Stimulated activated CD8-positive, alpha-beta memory T cell treated with anti-CD3 and anti-CD28 coated beads, Interleukin-12 subunit alpha, Interleukin-12 subunit beta, amount 100 ng/mL, for 1 hour (primary cell): ENCODE results near the gene CDKN2B-AS1.
"Not testable (repeated sequence)": the region's sequence is repeated elsewhere in the genome, so short reads cannot be mapped to it uniquely, and the experiment has no call there.

Experiments used
- DNase-seq: peaks from one replicate; pipeline ENCODE4 v3.0.0-alpha.2; 2020; ENCODE audit warnings: low read depth

The CDKN2B-AS1 gene

DNA sequence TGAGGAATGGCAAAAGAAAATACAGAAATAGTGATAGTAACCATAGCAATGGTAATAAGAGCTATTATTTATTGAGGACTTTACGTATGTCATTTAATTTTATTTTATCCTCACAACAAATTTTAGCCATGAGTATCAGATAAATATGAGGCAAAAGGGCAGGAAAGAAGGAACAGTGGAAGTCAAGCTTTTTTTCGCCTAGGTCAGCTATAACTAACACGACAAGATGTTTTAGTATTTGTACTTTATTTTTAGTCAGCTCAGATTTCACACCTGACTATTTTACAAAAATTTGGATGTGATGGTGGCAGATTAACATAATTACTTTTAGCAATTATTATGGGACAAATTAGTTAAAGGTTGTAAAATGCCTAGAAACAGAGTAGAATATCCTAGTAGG is 49.3 kb downstream of the CDKN2B-AS1 start:
- no peak for DNase-seq

DNA sequence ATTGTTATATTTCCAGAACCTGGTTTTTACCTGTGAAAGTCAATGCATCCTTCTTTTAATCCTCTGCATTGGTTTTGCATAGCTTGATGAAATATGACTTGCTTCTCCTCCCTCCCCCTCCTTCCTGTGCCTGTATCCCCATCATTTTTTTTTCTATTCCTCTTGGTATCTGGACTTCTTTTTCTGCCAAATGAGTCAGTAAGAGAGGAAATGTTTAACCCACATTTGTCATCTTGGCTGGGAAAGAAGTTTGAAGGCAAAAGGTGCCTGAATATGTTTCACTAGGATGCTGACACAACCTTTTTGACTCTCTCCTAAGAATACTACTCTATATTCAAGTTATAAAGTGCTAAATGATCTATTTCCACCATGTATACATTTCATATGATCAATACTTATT is 50.0 kb downstream of the CDKN2B-AS1 start:
- no peak for DNase-seq

DNA sequence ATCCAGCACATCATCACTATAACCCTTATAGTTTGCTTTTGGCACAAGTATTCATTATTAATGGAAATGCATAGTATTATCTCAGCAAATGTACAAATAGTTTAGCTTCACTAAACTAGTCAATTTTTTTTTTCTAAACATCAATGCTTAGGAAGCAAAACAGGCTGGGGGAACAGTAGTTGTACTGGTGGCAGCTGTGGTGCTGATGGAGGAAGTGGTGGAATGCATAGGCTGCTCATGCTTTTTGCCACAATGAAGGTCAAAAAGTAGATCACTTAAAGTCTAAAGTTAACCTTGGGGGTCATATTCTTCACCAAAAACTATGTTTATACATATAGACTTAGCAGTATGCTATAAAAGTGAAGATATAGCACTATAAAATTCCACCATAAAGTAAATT is 50.8 kb downstream of the CDKN2B-AS1 start:
- no peak for DNase-seq

DNA sequence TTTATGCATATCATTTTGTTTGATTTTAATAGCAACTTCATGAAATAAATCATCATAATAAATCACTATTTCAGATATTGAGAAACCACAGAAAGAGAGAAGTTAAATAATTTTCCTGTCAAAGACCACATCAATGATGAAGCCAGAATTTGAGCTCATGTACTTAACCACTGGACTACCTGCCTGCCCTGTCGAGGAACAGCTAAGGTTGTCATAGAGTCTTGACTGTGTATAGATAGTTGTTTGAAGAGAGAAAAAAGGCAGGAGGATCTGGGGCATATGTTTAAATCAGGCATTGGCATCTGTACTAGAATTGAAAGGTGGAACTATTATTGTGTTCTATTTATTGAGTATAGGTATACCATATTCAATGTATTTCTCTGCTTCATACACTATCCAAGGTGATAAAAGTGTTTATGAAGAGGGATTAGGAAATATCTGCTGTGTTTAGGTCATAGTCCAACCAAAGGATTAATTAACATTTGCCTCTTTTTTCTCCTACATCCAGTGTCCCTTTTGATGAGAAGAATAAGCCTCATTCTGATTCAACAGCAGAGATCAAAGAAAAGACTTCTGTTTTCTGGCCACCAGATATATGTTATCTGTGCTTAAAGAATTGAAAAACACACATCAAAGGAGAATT is 51.8 kb downstream of the CDKN2B-AS1 start:
- DNase-seq = no peak

DNA sequence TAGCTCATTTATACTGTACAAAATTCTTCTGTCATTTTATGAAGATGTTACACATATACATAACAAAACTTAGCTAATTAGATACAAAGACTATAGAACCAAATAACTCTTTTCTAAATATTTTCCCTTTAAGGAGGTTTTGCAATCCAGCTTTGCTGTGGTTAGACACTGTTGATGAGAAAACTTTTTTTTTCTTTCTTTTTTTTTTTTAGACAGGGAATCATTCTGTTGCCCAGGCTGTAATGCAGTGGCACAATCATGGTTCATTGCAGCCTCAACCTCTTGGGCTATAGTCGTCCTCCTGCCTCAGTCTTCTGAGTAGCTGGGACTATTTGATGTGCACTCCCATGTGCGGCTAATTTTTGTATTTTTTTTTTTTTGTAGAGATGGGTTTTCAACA is 53.0 kb downstream of the CDKN2B-AS1 start:
- DNase-seq = no peak

DNA sequence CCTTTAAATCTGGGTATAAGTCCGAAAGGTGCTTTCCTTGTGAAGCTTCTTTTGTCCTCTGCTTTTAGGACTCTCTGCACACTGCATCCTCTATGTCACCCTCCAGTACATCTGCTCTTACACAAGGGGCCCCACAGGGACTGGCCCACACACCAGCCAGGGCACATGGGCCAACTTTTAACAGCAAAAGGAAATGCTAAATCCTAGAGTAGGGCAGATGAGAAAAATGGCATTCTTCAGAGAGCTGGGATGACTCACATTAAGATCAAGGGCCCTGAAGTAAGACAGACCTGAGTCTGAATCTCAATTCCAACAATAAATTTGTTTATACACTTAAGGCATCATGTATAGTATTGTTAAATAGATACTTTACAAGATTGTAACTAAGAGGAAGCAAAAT is 54.8 kb downstream of the CDKN2B-AS1 start:
- no peak for DNase-seq

DNA sequence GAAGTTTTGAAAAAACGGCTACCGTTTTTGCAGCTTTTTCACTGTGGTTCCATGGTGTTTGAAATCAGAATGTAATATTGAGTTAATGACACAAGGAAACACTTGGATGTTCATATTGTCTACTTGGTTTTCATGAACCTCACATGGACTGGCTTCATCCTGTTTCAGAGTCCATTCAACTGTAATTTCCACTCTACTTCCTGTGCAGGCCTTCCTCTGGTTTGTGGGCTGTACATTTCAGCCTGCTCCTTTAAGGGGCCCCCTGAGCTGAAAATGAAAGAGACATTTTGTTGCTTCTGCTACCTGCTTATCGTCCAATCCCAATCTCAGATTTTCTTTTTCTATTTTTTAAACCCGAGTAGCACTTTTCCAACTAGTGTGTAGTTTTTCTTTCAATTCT is 56.3 kb downstream of the CDKN2B-AS1 start:
- DNase-seq = no peak

DNA sequence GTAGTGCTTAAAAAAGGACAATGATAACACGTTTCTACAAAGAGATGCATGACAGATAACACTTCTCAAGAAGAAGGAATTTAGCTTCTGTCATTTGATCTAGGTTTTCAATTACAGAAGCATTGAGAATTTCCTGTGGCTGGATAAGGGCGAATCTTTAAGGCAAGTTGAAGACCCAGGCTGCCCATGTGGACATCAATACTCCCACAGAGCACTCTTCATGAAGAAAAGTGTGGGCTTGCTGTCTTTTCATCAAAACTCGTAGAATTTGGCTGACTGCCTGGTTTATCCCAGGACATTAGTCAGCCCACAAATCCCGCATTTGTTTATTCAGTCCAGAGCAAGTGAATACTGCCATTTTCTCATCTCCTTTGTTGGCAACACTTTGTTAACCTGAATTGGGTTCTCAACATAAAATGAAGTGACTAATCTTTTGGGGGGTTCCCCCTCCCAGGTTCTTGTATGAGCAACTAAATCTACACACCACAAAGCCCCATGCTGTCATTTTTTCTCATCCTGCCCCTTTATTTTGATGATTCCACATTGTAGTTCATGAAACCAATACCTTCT is 57.9 kb downstream of the CDKN2B-AS1 start:
- no peak for DNase-seq

DNA sequence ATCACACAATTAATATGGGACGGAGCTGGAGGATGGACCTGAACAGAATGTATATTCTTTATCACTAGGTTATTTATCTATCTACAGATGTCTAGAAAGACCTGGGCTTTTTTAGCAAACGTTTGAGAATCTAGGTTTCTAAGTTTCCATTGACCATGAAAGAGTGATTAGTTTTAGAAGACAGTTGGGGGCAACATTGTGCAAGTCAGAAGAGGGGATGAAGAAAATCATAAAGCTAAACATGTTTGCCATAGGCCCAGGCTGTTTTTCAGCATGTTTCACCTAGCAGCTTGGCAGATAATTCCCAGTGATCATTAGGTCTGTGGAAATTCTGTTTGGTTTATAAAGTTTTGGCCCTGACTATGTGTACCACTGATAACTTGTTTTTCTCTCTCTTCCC is 58.6 kb downstream of the CDKN2B-AS1 start:
- DNase-seq = no peak

DNA sequence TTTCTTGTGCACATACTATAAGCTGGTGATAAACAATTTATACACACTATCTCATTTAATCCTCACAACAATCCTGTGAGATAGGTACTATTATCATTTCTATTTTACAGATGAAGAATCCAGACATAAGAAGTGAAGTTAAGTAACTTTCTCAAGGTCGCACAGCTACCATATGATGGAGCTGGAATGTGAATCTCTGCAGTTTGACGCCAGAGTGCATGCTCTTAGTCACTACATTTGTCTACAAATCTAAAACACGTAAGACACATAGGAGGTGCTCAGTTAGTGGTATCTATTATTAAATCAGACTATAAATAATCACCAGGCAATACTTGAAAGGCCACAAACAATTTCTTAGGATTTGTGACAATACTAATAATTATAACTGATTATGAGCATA is 59.5 kb downstream of the CDKN2B-AS1 start:
- DNase-seq = no peak

DNA sequence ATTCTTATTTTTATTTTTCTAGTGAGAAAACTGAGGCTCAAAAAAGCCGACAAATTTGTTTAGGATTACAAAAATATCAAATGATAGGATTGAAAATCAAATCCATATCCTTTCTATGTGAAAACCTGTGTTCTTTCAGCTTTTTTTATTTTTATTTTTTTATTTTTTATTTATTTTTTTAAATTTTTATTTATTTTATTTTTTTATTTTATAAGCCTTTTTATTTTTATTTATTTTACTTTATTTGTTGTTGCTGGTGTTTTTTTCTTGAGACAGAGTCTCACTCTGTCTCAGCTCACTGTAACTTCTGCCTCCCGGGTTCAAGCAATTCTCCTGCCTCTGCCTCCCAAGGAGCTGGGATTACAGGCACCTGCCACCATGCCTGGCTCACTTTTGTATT is 59.9 kb downstream of the CDKN2B-AS1 start:
- DNase-seq = no peak

DNA sequence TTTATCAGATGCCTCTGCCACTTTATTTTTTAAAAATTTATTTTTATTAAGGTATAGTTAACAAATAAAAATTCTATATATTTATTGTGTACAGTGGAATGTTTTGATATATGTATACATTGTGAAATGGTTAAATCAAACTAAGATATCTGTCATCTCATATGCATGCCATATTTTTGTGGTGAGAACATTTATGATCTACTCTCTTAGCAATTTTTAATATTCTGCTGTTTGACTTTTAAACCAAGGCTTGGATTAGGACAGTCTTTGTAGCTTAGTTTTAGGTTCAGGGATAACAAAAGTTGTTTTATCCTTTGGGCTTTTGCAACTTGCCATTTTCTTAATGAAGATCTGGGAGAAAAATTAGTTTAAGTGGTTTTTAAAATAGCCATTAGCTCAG is 60.5 kb downstream of the CDKN2B-AS1 start:
- no peak for DNase-seq

DNA sequence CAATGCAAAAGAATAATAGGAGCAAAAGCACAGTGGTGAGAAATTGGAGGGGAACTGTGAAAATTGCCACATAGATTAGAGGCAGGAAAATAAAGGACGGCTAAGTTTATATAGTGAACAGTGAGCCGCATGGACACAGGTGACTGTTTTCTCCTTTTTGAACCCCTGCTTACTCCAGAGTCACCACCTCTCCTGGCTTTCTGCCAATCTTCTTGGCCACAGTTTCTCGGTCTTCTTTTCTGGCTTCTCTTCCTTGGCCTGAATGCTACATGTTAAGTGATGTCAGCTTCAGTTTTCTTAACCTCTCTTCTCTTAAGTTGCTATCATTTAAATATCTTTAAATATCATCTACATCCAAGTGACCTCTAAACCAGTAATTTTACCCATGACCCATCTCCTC is 61.8 kb downstream of the CDKN2B-AS1 start:
- no peak for DNase-seq

DNA sequence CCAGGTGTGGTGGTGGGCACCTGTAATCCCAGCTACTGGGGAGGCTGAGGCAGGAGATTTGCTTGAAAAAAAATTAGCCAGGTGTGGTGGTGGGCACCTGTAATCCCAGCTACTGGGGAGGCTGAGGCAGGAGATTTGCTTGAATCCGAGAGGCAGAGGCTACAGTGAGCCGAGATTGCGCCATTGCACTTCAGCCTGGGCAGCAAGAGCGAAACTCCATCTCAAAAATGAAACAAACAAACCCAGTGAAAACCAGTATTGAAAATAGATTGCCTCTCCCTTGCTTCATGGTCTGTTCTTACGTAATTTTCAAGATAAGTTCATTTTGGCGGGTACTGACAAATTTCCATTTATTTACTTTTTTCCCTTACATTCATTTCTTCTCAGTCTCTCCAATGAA is 63.4 kb downstream of the CDKN2B-AS1 start:
- not testable (repeated sequence) for DNase-seq

DNA sequence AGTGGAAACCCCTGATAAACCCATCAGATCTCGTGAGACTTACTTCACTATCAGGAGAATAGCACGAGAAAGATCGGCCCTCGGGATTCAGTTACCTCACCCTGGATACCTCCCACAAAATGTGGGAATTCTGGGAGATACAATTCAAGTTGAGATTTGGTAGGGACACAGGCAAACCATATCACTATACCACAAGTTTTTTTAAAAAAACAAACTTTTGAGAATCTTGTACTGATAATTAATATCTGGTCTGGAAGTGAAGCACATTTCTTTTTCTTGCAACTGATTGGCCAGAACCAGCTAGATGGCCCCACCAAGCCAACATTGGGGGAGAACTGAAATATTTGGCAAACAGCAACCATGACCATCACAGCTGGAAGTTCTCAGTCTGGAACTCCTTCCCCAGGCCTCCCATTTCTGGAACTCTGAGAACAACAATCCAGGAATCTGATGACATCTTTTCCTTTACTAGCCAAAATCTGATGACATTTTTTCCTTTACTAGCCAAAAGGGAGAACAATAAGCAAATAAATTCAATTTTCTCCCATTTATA is 66.3 kb downstream of the CDKN2B-AS1 start:
- DNase-seq = no peak

DNA sequence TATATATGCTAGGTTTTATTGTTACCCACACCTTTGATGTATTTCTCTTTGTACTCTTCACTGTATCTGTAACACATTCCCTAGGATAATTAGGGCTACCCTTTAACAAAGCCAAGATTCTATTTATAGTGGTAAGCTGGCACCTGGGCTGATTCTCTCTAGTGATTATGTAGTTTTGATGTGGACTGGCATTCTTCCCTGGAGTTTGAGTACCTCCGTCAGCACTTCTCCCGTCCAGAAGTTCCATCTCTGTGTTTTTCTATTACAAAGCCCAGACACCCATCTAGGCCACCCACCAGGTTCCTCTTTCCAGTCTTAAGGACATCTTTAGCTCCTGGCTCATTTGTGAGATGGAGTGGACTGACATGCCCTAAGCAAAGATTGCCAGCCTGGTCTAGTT is 70.4 kb downstream of the CDKN2B-AS1 start:
- DNase-seq = no peak

DNA sequence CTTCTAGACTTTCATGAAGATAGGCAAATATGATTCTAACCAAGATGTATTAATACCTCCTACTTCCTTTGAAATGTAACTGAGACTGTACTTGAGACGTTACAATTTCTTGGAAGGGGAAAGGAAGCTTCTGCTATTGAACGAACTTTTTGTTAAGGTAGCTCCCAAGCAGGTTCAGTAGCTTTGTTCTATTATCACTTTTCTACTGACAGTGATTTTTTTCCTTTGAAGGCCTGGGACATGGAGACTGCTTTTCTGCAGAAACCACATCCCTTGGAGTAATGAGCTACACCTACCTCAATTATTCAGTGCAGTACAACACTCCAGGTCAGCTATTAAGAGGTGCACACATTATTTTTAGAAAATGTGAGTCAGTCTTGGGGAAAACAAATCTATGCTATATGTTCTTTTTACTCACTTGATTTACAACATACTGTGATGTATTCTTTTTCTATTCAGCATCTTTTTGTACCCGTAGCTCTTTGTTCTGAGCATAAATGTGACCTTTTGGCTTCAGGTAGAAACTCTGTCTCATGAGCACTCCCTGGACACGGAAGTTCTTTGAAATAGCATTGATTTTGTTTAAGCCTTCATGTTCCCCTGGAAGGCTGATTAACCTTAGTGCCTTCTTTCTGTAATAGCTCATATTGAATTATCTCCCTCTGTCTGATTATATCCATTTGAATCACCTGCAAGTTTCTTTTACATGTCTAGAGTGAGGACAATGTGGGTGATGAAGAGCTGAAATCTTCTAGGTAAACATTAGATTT is 71.0 kb downstream of the CDKN2B-AS1 start:
- DNase-seq = no peak

DNA sequence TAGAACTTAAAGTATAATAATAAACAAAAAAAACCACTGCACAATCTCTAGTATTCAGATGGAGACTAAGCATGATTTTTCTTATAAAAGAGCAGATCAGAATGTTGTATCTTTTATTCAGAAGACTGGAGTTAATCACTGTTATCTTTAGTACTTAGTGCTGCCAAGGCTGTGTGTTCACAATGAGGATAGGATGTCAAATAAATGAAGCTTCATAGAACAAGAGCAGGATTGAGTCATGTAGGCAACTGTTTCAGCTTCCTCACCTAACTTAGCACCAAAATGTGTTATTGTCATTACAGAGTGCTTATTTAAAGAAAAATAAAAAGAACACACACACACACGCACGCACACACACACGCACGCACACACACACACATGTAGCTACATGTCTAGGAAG is 72.6 kb downstream of the CDKN2B-AS1 start:
- DNase-seq = no peak

DNA sequence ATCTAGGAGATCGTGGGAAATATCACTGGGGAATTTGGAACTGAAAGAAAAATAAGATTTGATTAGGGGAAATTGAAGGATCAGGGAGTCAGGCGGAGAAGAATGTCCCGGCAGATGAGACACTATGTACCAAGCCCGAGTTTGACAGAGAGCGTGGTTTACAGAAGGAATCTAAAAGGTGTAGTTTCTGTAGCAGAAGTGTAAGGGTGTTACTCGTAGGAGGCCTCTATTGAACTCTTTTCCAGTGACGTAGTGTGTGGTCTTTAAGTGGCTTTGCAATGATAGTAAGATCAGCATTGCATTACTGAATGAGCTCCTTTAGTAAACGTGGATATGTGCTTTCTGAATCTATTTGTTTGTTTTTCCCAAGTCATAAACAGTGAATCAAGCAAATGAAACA is 73.8 kb downstream of the CDKN2B-AS1 start:
- no peak for DNase-seq

DNA sequence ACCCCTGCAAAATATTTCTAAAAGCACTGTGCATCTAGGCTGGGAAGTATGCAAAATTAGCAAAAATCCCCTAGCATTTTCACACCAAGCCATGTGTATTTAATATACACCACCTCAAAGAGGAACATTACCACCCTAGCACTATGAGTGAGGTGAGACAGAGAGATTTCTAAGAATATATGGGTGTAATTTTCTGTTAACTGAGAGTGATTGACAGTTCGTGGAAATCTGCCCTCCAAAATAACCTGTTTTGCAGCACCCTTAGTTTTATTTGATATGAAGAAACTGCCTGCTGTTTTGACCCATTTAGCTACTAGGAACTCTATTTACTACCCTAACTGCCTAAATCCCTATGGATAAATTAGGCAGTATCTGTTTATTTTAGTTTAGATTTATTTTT is 78.8 kb downstream of the CDKN2B-AS1 start:
- DNase-seq = no peak

DNA sequence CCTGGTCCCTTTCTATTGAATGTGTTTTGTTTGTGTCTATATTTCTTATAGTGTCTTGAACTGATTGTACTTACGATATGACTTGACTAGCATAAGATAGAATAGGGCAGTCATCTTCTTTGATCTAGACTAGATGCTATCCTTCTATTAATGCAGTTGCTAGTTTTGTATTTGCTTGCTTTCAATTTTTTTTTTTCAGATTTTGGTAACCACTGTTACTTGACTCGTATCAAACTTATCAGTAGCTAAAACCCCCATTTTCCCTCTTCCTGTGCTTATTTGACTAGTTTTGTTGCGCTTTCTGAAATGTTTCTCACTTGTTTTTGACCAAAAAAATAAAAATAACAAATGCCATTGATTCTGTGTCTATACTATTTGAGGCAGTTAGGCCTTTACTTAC is 83.5 kb downstream of the CDKN2B-AS1 start:
- no peak for DNase-seq

DNA sequence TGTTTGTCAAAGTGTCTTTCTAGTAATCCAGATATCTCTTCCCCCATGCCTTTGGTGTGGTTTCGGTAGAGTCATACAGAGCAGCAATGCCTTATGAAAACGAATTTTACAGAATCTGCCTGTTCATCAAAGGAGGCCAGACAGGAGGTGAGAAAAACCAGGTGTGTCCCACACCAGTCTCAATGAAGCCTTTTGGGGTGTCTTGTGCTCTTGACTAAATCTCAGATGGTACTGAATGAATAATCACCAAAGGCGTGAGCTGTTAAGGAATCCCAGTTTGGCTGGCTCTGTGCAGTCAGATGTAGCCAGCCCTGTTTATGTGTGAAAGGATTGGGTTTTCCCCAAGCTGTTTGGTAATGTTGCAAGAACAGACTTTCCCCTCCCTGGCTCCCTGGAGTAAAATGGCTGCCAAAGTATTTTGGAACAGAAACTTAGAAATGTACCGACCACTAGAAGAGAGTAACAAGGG is 85.3 kb downstream of the CDKN2B-AS1 start:
- no peak for DNase-seq

DNA sequence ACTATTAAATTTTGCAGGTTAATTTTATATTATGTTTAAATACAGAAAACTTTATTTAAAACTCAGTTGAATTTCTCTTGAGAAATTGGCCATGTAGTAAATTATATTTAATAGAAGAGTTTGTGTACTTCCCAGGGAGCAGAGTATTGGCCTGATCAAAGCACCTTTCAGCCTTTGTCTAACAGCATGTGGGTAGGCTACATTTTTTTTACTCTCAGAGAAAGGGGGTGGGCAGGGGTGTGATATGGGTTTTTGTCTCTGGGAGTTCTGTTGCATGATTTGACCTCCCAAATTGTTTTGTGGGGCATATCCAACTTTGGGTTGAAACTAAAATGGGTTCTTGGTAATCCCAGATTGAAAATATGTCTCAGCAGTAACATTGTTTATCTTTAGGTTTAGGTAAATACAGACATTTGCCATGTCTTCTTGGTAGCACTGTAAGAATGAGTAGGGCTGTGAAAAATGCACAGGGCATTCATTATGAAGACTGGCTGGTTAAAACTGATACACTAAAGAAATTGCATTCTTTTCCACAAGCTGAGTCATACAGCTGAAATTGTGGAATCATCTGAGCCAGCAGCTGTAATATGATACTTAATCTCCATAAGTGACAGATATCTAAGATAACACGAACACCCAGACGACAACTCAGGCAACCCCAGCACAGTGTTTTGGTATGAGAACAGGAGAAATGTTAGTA is 89.9 kb downstream of the CDKN2B-AS1 start:
- DNase-seq = no peak
